Fibroblast of lung (primary cell): ENCODE results near the gene PGK2. TPM values are rescaled to one million over a fixed set of nuclear protein-coding genes. Genes with fewer than 3 reads are reported as not detected.

Experiments used
- DNase-seq, 2 donors: peaks; one replicate each; pipeline versions ENCODE4 v3.0.0 to v3.0.0-alpha.2; 2010; ENCODE audit warnings: low read depth in 2 of 2
- H2AFZ ChIP-seq: 2 replicates; pipeline ENCODE4 v1.5.1; 2012; ENCODE audit warnings: low read length, control low read depth, inconsistent platforms
- H3K27ac ChIP-seq: 2 replicates; pipeline ENCODE4 v1.5.1; 2011; ENCODE audit warnings: low read length, control low read depth; ENCODE audit not compliant: insufficient read depth
- H3K27me3 ChIP-seq: 2 replicates; pipeline ENCODE4 v1.5.1; 2011; ENCODE audit warnings: mild to moderate bottlenecking, low read length; ENCODE audit not compliant: control insufficient read depth, insufficient read depth
- H3K36me3 ChIP-seq: 2 replicates; pipeline ENCODE4 v1.5.1; 2011; ENCODE audit warnings: low read length; ENCODE audit not compliant: control insufficient read depth, insufficient read depth
- H3K4me1 ChIP-seq: 2 replicates; pipeline ENCODE4 v1.5.1; 2011; ENCODE audit warnings: low read length; ENCODE audit not compliant: control insufficient read depth, insufficient read depth; ENCODE audit errors: extremely low read depth
- H3K4me2 ChIP-seq: 2 replicates; pipeline ENCODE4 v1.5.1; 2011; ENCODE audit warnings: low read length, control low read depth; ENCODE audit not compliant: insufficient read depth; ENCODE audit errors: extremely low read depth
- H3K4me3 ChIP-seq, 4 experiments: fragments of 200-600 bp in 1 of 4; sonication (generic) in 1 of 4; replicated peaks in 1 of 4; 2 replicates each; pipeline ENCODE4 v1.5.1; 2011 to 2016; ENCODE audit warnings: low read length in 4 of 4, low read depth in 3 of 4, mild to moderate bottlenecking in 3 of 4, control low read depth in 2 of 4, inconsistent platforms in 1 of 4, mixed read lengths in 1 of 4; ENCODE audit not compliant: insufficient read depth in 1 of 4; ENCODE audit errors: control extremely low read depth in 1 of 4
- H3K79me2 ChIP-seq: 2 replicates; pipeline ENCODE4 v1.5.1; 2012; ENCODE audit warnings: mild to moderate bottlenecking, low read length, inconsistent platforms; ENCODE audit not compliant: control insufficient read depth, insufficient read depth
- H3K9ac ChIP-seq: 2 replicates; pipeline ENCODE4 v1.5.1; 2011; ENCODE audit warnings: mild to moderate bottlenecking, low read length, control low read depth; ENCODE audit not compliant: insufficient read depth
- H3K9me3 ChIP-seq: 2 replicates; pipeline ENCODE4 v1.5.1; 2012; ENCODE audit warnings: low read depth, low read length; ENCODE audit not compliant: control insufficient read depth, insufficient read depth
- H4K20me1 ChIP-seq: 2 replicates; pipeline ENCODE4 v1.5.1; 2011; ENCODE audit warnings: low read length; ENCODE audit not compliant: control insufficient read depth, insufficient read depth; ENCODE audit errors: extremely low read depth
- EZH2 ChIP-seq: IDR thresholded peaks from 2 replicates; pipeline ENCODE4 v1.5.1; 2012; ENCODE audit warnings: low read length, control low read depth, mild to moderate bottlenecking; ENCODE audit errors: missing control alignments
- polyA plus RNA-seq, 2 donors: library from polyadenylated mRNA; depleted of rRNA in 1 of 2; stranded (reverse) in 1 of 2; unstranded in 1 of 2; fragments of >200 nt; gene quantifications; 2 replicates each; pipeline ENCODE4 v1.2.1, GENCODE V29; 2011 to 2012; ENCODE audit warnings: missing spikeins in 1 of 2
- total RNA-seq: library from RNA; depleted of rRNA; stranded (reverse); fragments of >200 nt; gene quantifications from 2 replicates; pipeline ENCODE4 v1.2.1, GENCODE V29; 2014
- TF ChIP-seq, protein P1 (sequence below), 2 donors: IDR thresholded peaks in 1 of 2; conservative IDR thresholded peaks in 1 of 2; 1 replicate in 1 of 2; 2 replicates in 1 of 2; pipeline ENCODE4 v1.5.1; 2011 to 2012; ENCODE audit warnings: low read length in 2 of 2, control low read depth in 1 of 2, inconsistent platforms in 1 of 2, low read depth in 1 of 2, mild to moderate bottlenecking in 1 of 2

PGK2 gene
- total and polyA plus RNA-seq, 2 donors (not counting 1 experiment from before 2014, with no cell fraction given): not detected

DNA sequence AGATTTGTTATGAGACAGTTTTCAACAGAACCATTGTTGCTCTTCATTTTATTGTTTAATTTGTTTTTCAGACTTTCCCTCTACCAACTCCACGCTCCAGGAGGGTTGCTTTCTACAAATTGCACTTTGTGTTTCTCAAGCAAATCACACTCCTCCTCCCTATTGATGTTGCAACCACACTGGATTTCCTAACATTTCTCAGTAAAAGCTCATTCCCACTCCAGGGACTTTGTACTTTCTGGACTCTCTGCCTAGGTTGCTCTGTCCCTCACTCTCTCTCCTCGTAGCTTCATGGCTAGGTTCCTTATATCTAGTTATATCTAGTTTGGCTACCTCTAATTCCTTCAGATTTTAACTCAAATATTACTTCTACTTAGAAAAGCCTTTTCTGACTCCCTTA, 20.3 kb downstream of the PGK2 start:
- no peaks in the 10 kb centered on the region for H3K9me3 ChIP-seq
- H3K27me3 ChIP-seq: no peaks in the 10 kb centered on the region
- H3K4me3 ChIP-seq: no peak overlapping the region
- H3K36me3 ChIP-seq: no peaks in the 10 kb centered on the region
- no peak overlapping the region for H3K9ac ChIP-seq
- no peaks in the 10 kb centered on the region for H3K4me1 ChIP-seq
- H3K79me2 ChIP-seq: no peaks in the 10 kb centered on the region
- H2AFZ ChIP-seq: no peak overlapping the region
- no peaks in the 10 kb centered on the region for H4K20me1 ChIP-seq
- no peak for DNase-seq
- no peak overlapping the region for H3K4me2 ChIP-seq
- no peak overlapping the region for H3K27ac ChIP-seq
- no peak for TF ChIP-seq EZH2
- TF ChIP-seq, protein P1, sequence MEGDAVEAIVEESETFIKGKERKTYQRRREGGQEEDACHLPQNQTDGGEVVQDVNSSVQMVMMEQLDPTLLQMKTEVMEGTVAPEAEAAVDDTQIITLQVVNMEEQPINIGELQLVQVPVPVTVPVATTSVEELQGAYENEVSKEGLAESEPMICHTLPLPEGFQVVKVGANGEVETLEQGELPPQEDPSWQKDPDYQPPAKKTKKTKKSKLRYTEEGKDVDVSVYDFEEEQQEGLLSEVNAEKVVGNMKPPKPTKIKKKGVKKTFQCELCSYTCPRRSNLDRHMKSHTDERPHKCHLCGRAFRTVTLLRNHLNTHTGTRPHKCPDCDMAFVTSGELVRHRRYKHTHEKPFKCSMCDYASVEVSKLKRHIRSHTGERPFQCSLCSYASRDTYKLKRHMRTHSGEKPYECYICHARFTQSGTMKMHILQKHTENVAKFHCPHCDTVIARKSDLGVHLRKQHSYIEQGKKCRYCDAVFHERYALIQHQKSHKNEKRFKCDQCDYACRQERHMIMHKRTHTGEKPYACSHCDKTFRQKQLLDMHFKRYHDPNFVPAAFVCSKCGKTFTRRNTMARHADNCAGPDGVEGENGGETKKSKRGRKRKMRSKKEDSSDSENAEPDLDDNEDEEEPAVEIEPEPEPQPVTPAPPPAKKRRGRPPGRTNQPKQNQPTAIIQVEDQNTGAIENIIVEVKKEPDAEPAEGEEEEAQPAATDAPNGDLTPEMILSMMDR (conservative IDR thresholded peaks at IDR 0.05 in 1 of 2, IDR thresholded peaks at IDR 0.05 in 1 of 2; ENCODE audit: low read depth in 1 of 2, low read length in 2 of 2): no peak

DNA sequence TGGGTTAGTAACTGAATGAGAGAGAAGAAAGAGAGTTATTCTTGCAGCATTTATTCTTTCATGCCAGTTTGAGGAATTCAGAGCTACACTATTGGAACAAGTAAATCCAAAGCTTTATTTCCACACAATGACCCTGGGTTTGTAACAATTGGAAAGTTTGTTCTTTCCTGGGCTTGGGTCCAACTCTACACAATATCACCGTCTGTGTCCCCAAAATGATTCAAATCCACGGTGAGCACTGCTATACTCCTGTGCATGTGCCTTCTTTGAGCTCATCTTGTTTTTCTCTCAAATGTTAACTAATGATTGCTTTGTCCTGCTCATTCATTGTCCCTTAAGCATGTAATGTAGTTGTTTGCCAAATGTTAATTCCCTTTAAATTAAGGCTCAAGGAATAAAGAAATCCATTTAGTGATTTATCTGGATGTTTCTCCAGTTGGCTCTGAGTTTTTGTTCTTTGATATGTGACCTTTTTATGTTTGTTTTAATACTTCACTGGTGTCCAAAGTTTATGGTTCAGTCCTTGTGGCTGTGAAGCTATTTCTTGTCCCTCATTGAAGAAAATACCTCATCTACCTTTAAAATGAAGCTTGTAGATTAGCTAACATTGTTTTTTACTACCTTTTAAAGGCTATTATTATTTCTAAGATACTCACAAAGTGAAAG, 22.4 kb downstream of the PGK2 start:
- TF ChIP-seq EZH2: no peak
- TF ChIP-seq, protein P1 (conservative IDR thresholded peaks at IDR 0.05 in 1 of 2, IDR thresholded peaks at IDR 0.05 in 1 of 2; ENCODE audit: low read depth in 1 of 2, low read length in 2 of 2): no peak
- Histone ChIP-seq H3K4me2 (no peak overlapping the region), H3K79me2 (no peaks in the 10 kb centered on the region)

DNA sequence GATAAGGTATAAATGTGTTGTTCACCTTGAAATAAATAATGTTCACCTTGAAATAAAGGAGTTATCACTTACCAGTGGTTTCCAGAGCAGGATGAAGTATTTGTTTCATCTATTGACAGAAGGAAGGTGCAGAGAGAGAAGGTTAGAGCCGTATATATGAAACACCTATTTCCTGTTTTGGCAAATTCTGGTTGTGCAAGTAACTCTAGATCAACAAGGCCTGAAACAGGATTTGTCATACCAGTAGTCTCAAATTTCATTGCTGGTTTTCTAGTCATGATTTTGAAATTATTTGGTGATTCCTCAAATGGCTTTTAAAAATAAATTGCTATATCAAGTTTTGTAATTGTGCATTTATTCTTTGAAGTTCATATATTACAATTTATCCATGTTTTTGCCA, 42.8 kb downstream of the PGK2 start, which contains the start of gene CRISP3:
Gene CRISP3 (minus strand): TSS at position 130 of the 400 bp plus-strand sequence. CDS start 21 bp downstream, at position 109.
- no peaks in the 10 kb centered on the region for H3K27me3 ChIP-seq
- H3K79me2 ChIP-seq: no peaks in the 10 kb centered on the region
- H3K9ac ChIP-seq: no peak within 1 kb of the TSS
- H3K4me1 ChIP-seq: no peaks in the 10 kb centered on the region
- no peaks in the 10 kb centered on the region for H3K9me3 ChIP-seq
- no peak for TF ChIP-seq EZH2
- TF ChIP-seq, protein P1 (conservative IDR thresholded peaks at IDR 0.05 in 1 of 2, IDR thresholded peaks at IDR 0.05 in 1 of 2; ENCODE audit: low read depth in 1 of 2, low read length in 2 of 2): no peak
- H2AFZ ChIP-seq: no peak within 1 kb of the TSS
- no peaks in the 10 kb centered on the region for H4K20me1 ChIP-seq
- no peak within 1 kb of the TSS for H3K4me2 ChIP-seq
- no peaks in the 10 kb centered on the region for H3K36me3 ChIP-seq
- no peak for DNase-seq
- no peak within 1 kb of the TSS for H3K4me3 ChIP-seq
- no peak within 1 kb of the TSS for H3K27ac ChIP-seq

More for the DNA sequence above, 22.4 kb downstream of the PGK2 start:
- no peaks in the 10 kb centered on the region for H4K20me1 ChIP-seq
- H2AFZ ChIP-seq: no peak overlapping the region
- no peak overlapping the region for H3K9ac ChIP-seq
- no peak overlapping the region for H3K27ac ChIP-seq
- no peaks in the 10 kb centered on the region for H3K4me1 ChIP-seq
- H3K27me3 ChIP-seq: no peaks in the 10 kb centered on the region
- no peak for DNase-seq
- H3K9me3 ChIP-seq: no peaks in the 10 kb centered on the region
- H3K4me3 ChIP-seq: no peak overlapping the region
- H3K36me3 ChIP-seq: no peaks in the 10 kb centered on the region
